ENCODE results near the gene SERPINB4.
"Not testable (repeated sequence)": the region's sequence is repeated elsewhere in the genome, so short reads cannot be mapped to it uniquely, and the experiment has no call there.

Gene SERPINB4

DNA sequence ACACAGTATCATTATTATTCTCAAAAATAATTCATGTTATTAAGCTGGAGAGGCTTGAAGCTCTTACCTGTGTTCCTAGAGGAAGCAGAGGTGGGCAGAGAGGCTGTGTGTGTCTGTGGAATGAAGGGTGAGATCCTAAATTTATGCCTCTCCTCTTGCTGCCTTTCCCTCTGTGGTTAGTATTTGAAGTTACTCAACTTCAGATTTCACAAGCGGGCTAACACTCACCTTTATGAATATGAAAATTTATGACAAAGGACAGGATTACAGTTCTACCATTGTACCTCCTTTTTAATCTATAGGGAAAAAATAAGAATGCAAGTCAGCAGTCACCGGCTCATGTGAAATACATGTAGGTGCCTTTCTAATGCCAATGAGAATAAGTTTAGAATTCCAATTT is at the start of gene SERPINB4:
Gene SERPINB4 (minus strand): TSS at position 115 of the 400 bp plus-strand sequence. CDS start 679 bp downstream, outside the sequence.
- FAIRE-seq, result not testable (repeated sequence)

DNA sequence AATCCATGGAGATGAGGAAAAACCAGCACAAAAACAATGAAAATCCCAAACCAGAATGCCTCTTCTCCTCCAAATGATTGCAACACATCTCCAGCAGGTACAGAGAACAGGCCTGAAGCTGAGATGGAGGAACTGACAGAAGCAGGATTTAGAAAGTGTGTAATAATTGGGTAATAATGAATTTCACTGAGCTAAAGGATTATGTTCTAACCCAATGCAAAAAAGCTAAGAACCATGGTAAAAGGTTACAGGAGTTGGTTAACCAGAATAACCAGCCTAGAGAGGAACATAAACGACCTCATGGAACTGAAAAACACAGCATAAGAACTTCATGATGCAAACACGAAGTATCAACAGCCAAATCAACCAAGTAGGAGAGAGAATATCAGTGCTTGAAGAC is 45.0 kb upstream of the SERPINB4 start:
- DNase-seq (ENCODE audit: low spot score) (no peak), FAIRE-seq (no peak)

More for the DNA sequence above, at the start of gene SERPINB4:
- not testable (repeated sequence) for DNase-seq (ENCODE audit: low spot score)

DNA sequence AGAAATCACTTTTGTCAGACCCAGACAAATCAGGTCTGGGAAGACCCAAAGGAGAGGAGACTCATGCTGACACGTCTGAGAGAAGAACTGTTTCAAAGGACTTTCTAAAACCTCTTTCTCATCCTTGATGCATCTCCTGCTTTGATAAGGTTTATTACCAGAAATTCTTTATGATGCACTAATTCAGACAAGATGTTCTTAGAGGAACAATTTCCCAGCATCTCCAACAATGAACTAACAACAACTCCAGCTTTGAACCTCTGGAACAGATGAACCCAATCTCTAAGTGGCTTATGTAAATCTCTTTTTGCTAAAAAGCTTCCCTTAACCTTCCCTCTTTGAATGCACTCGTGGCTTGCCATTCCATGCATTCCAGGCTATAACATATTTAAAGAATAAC is 42.8 kb upstream of the SERPINB4 start:
- FAIRE-seq, result no peak
- no peak for DNase-seq (ENCODE audit: low spot score)

DNA sequence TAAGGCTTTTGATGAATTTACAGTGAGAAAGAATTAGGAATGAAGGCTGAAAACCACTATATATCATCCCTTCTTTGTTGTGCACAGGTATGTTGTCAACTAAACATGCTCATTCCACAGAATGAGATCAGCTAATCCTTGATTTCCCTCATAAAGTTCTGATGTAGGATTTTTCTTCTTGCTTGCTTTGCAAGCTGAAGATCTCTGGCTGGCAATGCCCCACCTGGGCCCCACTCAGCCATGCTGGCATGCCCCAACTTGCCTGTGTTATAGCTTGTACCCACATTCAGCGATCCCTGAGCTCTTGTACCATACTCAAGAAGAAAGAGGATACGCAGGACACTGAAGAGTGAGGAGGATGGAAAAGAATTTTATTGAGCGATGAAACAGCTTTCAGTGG is 40.7 kb upstream of the SERPINB4 start:
- no peak for FAIRE-seq
- DNase-seq (ENCODE audit: low spot score), result no peak

DNA sequence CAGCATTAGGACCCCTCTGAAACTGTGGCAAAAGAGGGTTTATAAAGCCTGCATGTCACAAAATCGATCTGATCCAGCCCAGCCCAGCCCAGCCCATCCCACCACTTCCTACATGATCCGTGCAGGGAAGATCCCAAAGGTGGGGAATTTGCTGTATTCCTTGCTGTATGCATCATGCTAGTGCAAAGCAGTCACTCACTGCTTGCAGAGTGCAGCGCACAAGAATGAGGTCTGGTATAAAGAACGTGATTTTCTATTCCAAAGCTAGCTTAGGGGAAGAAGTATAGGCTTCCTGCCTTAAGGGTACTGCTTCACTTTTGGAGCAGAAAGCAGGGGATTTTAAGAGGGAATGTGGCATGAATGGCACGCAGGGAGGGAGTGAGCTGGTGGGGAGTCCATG is 39.8 kb upstream of the SERPINB4 start:
- FAIRE-seq (no peak), DNase-seq (ENCODE audit: low spot score) (no peak)

DNA sequence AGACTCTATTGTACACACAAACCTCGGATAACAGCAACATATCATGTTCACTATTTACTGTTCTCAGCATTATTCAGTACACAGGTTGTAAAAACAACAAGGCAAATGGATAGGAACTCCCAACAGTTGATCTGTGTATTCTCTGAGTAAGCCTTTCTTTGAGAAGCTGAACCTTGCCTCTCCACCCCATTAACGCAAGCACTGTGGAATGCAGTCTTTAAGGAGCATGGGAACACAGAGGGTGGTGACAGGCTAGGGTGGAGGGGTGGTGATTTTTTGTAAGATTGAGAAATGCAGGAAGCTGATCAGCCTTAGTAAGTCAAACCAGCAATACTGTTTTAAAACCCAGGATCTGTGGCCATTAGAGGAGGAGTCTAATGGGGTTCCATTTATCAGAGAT is 39.1 kb upstream of the SERPINB4 start:
- FAIRE-seq (no peak), DNase-seq (ENCODE audit: low spot score) (peak; percentile 31)

DNA sequence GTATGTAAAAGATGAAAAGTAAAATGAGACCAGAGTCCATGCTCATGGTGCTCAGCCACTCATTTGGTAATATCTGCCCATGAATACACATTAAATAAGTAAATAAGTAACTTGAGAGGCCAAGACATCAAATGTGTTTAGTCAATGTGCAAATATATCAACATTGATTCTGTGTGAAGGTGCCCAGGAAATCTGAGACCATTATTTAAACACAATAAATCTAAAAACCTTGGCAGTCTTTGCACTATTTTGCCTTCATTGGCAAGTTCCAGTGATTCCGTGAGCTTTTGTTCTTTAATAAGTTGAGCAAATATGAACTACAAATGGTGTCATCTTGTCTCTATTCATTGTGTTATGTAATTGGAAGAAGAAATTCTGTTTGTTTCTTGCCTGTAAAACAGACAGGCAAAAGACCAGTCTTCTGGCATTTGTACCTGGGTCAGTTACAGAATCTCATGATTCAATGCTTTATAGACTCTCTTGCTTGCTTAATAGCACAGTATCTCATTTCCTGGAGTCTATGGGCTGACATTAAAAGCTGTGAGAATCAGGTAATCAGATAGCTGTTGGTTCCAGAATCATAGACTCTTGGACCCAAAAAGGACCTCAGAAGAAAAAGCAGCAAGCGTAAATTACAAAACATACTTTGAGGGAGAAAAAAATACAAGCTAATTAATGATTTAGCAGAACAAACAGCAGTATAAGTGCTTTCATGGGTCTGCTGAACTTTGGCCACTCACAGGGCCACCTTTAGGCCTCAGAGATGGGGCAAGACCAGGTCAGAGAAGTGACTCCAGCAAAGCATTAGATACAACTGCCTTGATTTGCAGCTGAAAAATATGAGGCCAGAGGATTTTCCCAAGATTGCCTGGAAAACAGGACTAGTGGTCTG is 37.6 kb upstream of the SERPINB4 start:
- no peak for FAIRE-seq
- DNase-seq (ENCODE audit: low spot score), result no peak

DNA sequence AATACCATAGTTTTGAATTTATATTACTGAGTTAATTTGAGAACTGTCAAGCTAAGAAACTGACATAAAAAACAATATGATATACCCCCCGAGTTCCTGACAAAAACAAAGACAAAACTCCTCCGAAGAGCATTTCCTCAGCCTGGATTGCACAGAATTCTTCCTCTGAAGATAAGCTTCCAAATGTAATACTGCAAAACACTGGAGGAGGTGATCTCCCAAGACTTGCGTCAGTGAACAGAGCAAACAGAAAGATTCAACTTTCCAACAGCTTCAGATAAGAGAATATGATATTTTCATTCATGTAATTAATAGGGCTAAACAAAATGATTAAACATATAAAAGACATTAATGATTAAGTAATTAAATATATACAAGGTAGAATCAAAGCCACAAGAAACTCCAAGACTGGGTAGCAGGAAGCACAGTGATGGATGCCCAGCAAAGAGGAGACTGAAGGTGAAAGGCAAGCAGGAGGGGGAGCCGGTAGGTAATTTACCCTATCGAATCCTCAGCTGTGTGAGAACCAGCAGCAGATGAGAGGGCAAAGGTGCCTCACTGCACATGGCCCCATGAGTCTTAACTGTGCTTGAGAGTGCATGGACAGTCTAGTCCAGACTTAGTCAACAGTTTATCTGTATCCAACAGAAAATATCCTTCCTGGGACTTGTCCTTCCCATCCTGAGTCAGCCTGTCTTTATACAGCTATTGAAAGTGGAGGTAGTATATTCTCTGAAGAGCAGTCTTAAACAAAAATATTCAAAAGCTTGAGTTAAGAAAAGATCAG is 36.0 kb upstream of the SERPINB4 start:
- DNase-seq (ENCODE audit: low spot score), result no peak
- FAIRE-seq, result no peak

DNA sequence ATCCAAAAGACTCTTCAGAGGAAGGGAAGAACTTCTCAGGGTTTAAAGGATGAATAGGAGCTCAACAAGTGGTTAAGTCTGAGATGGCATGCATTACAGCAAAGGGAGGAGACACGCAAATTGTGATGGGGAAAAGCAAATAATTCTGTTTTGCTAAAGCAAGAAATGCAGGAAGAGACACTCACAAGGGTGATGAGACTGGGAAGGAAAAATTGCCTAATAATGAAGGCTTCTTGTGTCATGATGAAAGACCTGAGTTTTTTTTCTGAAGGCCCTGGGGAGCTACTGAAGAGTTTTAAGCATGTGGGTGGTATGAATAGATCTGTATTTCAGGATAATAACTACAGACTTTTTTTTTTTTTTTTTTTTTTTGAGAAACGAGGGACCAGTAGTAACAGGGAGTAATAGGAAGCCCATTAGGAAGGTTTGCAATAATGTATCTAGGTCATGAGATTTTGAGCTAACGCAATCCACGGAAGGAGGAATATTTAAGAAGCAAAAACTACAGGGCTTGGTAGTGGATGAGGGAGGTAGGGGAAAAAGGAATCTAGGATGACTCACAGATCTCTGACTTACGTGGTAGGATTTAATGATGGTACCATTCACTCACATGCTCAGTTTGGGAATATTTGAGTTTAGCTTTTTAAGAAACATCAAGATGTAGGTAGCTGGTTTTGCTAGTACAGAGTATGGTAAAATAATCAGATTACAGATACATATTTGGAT is 33.6 kb upstream of the SERPINB4 start:
- FAIRE-seq, result no peak
- DNase-seq (ENCODE audit: low spot score), result no peak

DNA sequence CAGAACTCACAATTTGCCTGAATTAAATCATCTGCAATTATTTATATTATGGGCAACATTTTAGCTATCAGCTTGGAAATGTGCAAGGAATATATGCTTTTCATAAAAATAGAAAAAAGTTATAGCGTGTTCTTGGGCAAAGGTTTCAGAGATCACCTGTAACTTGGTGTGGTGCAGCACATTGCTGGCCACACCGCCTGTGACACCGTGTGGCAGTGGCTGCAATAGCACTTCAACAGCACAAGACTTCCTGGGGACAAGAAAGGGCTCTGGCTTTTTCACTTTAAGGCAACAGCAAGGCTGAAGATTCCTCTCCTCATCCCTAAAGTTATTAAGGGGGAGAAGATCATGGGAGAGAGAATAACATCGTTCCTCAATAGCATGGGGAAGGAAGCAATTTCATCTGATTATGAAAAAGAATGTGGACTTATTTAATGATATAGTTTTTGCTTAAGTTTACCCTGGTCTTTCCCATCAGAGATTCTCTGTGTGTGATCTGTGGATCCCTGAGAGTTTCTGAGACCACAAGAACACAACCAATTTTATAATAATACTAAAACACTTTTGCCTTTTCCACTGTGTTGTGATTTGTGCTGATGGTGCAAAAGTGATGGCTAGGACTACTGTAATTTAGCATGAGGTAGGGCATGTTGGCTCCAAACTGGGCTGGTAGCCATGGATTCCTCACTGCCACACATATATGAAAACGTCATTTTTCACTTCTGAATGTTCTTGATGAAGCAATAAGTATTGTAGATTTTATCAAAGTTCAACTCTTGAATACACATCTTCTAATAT is 32.7 kb upstream of the SERPINB4 start:
- FAIRE-seq (no peak), DNase-seq (ENCODE audit: low spot score) (peak; percentile 4)

DNA sequence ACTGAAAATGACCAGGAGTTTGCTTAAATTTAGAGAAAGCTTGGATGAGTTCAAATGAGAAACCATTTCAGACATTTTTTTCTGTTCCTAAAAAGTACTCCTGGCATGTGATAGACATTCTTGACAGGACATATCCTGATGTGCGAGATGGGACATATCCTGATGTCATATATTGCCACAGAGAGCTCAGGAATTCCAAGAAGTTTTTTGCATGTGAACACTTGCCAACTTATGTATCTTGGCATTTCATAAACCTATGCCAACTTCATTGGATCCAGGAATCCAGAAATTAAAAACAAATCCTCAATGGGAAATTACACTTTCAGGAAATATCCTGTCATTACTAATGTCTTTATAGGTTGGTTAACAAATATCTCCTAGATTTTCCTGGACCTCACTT is 20.5 kb upstream of the SERPINB4 start:
- no peak for FAIRE-seq
- no peak for DNase-seq (ENCODE audit: low spot score)

DNA sequence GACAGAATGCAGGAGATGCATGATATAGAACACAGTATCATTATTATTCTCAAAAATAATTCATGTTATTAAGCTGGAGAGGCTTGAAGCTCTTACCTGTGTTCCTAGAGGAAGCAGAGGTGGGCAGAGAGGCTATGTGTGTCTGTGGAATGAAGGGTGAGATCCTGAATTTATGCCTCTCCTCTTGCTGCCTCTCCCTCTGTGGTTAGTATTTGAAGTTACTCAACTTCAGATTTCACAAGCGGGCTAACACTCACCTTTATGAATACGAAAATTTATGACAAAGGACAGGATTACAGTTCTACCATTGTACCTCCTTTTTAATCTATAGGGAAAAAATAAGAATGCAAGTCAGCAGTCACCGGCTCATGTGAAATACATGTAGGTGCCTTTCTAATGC is 17.7 kb upstream of the SERPINB4 start, which contains the start of gene SERPINB3:
Gene SERPINB3 (minus strand): TSS at position 144 of the 400 bp plus-strand sequence. CDS start 677 bp downstream, outside the sequence.
- FAIRE-seq; DNase-seq (ENCODE audit: low spot score): not testable (repeated sequence)

DNA sequence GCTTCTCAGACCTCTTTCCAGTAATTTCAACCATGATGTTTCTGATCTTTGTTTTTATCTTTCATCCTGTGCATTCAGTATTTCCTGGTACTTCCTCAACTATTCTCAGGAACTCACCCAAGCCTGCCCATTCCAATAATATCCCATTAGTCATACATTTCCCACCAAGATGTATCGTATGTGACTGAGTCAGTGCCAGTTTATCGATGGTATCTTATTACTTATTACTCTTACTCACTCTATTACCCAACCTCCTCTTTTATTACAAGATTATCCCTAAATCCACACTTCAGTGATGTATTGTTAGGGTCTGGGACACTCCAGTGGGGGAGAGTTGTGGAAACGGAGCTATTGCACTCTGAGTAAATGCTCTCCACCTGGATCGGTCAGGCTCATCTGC is 14.9 kb upstream of the SERPINB4 start:
- not testable (repeated sequence) for FAIRE-seq

DNA sequence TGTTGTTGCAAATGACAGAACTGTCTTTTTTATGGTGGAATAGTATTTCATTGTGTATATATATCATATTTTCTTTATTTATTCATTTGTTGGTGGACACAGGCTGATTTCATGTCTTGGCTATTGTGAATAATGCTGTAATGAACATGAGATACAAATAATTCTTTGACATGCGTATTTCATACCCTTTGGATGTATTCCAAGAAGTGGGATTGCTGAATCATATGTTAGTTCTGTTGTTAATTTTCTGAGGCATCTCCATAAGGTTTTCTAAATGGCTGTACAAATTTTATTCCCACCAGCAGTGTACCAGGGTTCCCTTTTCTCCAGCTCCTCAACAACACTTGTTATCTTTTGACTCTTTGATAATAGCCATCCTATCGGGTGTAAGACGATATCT is 6.2 kb upstream of the SERPINB4 start:
- not testable (repeated sequence) for DNase-seq (ENCODE audit: low spot score)

More for the DNA sequence above, 14.9 kb upstream of the SERPINB4 start:
- DNase-seq (ENCODE audit: low spot score), result not testable (repeated sequence)

DNA sequence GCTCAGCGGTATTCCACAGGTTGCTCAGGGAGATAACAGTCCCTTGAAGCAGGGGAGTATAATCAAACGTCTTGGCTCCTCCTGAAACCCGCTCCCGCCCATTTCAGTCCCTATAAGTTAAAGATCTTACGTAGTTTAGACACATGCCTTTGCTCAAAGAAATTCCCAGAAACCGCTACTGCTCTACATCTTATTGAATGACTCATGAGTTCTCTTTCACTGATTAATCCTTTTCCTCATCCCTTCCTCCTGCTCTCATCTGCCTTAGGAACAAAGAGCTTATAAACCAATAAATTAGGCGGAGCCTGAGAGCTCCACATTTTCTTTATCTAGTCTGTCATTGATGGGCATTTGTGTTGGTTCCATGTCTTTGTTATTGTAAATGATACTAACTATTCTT is 4.2 kb upstream of the SERPINB4 start:
- FAIRE-seq (no peak), DNase-seq (ENCODE audit: low spot score) (no peak)

More for the DNA sequence above, 6.2 kb upstream of the SERPINB4 start:
- not testable (repeated sequence) for FAIRE-seq

DNA sequence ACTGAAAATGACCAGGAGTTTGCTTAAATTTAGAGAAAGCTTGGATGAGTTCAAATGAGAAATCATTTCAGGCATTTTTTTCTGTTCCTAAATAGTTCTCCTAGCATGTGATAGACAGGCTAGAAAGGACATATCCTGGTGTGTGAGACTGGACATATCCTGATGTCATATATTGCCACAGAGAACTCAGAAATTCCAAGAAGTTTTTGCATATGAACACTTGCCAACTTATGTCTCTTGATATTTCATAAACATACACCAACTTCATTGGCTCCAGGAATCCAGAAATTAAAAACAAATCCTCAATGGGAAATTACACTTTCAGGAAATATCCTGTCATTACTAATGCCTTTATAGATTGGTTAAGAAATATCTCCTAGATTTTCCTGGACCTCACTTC is 2.9 kb upstream of the SERPINB4 start:
- FAIRE-seq, result no peak

DNA sequence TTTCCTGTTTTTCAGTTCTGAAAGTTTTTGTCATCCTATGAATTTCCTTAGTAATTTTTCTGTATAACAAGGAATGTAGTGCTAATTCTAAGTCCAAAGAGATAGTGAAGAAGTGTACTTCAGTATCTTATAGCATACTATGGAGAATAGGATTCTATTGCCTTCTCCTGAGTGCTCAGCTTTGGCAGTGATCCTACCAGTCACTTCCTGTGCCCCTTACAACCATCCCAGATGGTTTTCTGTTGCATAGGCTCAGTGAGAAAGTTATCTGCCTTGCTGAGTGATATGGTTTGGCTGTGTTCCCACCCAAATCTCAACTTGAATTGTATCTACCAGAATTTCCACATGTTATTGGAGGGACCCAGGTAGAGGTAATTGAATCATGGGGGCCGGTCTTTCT is 638 bp upstream of the SERPINB4 start:
- FAIRE-seq; DNase-seq (ENCODE audit: low spot score): not testable (repeated sequence)

More for the DNA sequence above, 2.9 kb upstream of the SERPINB4 start:
- no peak for DNase-seq (ENCODE audit: low spot score)

DNA sequence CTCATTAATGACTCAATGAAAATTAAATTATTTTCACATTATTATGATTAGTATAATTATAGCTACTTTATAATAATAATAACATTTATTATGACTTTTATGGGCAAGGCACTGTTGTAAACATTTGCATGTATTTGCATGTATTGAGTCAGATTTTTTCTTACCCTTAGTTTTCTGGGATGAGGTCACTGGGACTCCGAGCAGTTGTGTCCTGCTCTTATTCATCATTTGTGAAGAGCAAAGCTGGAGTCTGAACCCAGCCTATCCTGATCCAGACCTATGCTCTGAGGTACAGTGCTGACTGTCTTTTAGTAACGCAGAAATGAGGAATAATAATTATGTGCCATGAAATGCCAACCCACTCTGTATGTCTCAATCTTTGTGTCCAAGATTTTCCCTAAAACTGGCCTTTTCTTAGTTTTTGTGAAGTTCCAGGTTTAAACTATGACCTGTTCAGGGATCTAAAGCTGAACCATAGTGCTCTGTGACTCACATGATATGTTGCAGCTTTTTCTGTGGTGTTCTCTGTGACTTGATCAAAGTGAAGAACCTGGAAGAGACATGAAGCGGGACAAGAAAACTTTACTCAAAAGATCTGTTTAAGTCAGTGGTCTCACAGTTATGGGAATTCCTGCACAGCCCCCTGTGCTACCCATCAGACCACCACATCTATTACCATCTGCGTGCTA is 1.2 kb downstream of the SERPINB4 start:
- not testable (repeated sequence) for DNase-seq (ENCODE audit: low spot score); FAIRE-seq

DNA sequence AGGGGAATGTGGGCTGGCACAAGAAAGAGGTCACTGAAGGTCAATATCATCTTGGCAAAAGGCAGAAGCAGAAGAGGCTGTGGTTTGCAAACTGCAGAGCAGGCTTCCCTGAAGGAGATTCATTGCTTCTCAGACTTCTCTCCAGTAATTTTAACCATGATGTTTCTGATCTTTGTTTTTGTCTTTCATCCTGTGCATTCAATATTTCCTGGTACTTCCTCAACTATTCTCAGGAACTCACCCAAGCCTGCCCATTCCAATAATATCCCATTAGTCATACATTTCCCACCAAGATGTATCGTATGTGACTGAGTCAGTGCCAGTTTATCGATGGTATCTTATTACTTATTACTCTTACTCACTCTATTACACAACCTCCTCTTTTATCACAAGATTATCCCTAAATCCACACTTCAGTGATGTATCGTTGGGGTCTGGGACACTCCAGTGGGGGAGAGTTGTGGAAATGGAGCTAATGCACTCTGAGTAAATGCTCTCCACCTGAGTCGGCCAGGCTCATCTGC is 2.8 kb downstream of the SERPINB4 start:
- not testable (repeated sequence) for DNase-seq (ENCODE audit: low spot score); FAIRE-seq

DNA sequence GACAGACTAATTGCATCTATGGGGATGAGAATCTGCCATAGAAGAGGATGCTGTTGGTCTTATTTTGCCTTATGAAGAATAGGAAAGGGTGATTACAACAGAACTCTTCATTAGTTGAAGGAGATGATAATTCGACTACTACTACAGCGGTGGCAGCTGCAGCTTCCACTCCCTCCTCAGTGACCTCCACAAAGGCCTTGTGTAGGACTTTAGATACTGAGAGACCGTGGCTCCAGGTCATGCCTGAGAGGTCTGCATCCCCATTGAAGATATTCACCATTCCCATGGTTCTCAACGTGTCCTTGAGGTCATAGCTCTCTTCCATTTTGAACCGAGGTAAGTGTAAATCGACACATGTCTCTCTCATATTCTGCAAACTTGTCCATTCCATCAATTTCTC is 6.4 kb downstream of the SERPINB4 start:
- FAIRE-seq, result no peak
- DNase-seq (ENCODE audit: low spot score), result no peak
